BLaER1 treated with 17β-estradiol and CSF1 and Interleukin-3, amounts not matched to agents 10 nM and 100 nM (cell line): ENCODE data around the gene HCN3.

ENCODE experiments used
- H3K27ac ChIP-seq, 11 experiments: shearing (Covaris generic); formaldehyde crosslinking; 2 replicates each; pipeline ENCODE4 v1.8.1; 2022
- H3K27me3 ChIP-seq, 11 experiments: shearing (Covaris generic); formaldehyde crosslinking; 2 replicates each; pipeline ENCODE4 v1.8.1; 2022
- H3K36me3 ChIP-seq, 11 experiments: shearing (Covaris generic); formaldehyde crosslinking; 2 replicates each; pipeline ENCODE4 v1.8.1; 2022
- H3K4me1 ChIP-seq, 10 experiments: shearing (Covaris generic); formaldehyde crosslinking; 2 replicates each; pipeline ENCODE4 v1.8.1; 2022
- H3K4me2 ChIP-seq, 11 experiments: shearing (Covaris generic); formaldehyde crosslinking; 2 replicates each; pipeline ENCODE4 v1.8.1; 2022
- H3K4me3 ChIP-seq, 10 experiments: shearing (Covaris generic); formaldehyde crosslinking; 2 replicates each; pipeline ENCODE4 v1.8.1; 2022
- H3K9ac ChIP-seq, 11 experiments: shearing (Covaris generic); formaldehyde crosslinking; 2 replicates each; pipeline ENCODE4 v1.8.1; 2022
- H3K9me3 ChIP-seq, 11 experiments: shearing (Covaris generic); formaldehyde crosslinking; replicated peaks in 1 of 11; 2 replicates each; pipeline ENCODE4 v1.8.1; 2022
- H4K20me1 ChIP-seq, 11 experiments: shearing (Covaris generic); formaldehyde crosslinking; 2 replicates each; pipeline ENCODE4 v1.8.1; 2022
- Cebpa-rat ChIP-seq, 11 experiments: shearing (Covaris generic); IDR thresholded peaks; 2 replicates each; pipeline ENCODE4 v1.8.1; 2022

HCN3 gene

DNA sequence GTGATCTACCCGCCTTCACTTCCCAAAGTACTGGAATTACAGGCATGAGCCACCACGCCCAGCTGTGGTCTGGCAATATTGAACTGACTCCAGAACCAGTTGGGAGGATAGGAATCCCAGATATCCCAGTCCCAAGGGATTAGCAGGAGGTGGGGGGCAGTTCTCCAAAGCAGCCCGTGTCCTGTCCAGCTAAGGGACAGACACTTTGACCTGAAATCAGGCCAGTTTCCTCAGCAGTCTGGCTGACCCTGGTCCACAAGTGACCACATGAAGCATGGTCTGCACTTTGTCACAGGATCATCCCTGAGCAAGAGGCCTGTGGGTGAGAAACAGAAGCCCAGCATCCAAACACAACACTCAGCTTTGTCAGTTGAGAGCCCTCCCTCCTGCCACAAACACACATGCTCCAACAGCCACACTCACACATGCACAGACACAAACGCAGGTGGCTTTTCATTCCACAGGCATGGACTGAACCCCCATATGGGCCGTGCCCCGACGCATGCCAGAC, 28.7 kb downstream of the HCN3 start:
- H3K27me3 ChIP-seq, result no peaks in the 10 kb centered on the region
- H3K4me2 ChIP-seq, result no peak overlapping the region
- 0 out of 22 replicates have a peak overlapping the region, but pooled peaks of 1 of the 11 experiments have one; percentile 25 for H3K9ac ChIP-seq
- peaks cover 0 to under 1% (median 0%) of the 10 kb centered on the region in 11 experiments; a peak in 1 of 22 replicates for H4K20me1 ChIP-seq
- H3K4me3 ChIP-seq, result no peak overlapping the region
- no peaks in the 10 kb centered on the region for H3K9me3 ChIP-seq
- H3K36me3 ChIP-seq, result peaks cover 1 to 11% (median 9%) of the 10 kb centered on the region in 11 experiments; a peak in 17 of 22 replicates
- H3K4me1 ChIP-seq, result peaks cover 24 to 43% (median 34%) of the 10 kb centered on the region in 10 experiments
- no peak overlapping the region for H3K27ac ChIP-seq
- no peak for TF ChIP-seq Cebpa-rat (IDR thresholded peaks at IDR 0.05)

- Histone ChIP-seq H3K9ac (peak overlapping the region in 9 of 11 experiments; percentile 88 to 97 (median 93); a peak in 13 of 22 replicates), H4K20me1 (peaks cover 0 to 14% (median 0%) of the 10 kb centered on the region in 11 experiments; a peak in 3 of 22 replicates), H3K27ac (peak overlapping the region in 10 of 11 experiments; percentile 85 to 92 (median 89); a peak in 19 of 22 replicates), H3K4me2 (peak overlapping the region; percentile 59 to 88 (median 78); a peak in 21 of 22 replicates), H3K4me3 (no peak overlapping the region), H3K4me1 (peaks cover 25 to 39% (median 31%) of the 10 kb centered on the region in 10 experiments), H3K9me3 (no peaks in the 10 kb centered on the region), H3K27me3 (no peaks in the 10 kb centered on the region), H3K36me3 (peaks cover 11 to 25% (median 22%) of the 10 kb centered on the region in 11 experiments)
- no peak for TF ChIP-seq Cebpa-rat (IDR thresholded peaks at IDR 0.05)
Observed at GRCh38 chr1:155307247-155307740, 30.0 kb downstream of the HCN3 start.

- Histone ChIP-seq H3K27me3 (no peaks in the 10 kb centered on the region), H4K20me1 (peaks cover 0 to 23% (median 0%) of the 10 kb centered on the region in 11 experiments; a peak in 4 of 22 replicates), H3K27ac (peak within 1 kb of the TSS; percentile 77 to 92 (median 89)), H3K9ac (peak within 1 kb of the TSS; percentile 88 to 97 (median 92)), H3K9me3 (no peaks in the 10 kb centered on the region), H3K4me1 (peaks cover 23 to 36% (median 31%) of the 10 kb centered on the region in 10 experiments), H3K4me3 (peak within 1 kb of the TSS; percentile 81 to 100 (median 94)), H3K36me3 (peaks cover 23 to 40% (median 37%) of the 10 kb centered on the region in 11 experiments), H3K4me2 (peak within 1 kb of the TSS; percentile 91 to 99 (median 98))
- TF ChIP-seq Cebpa-rat (IDR thresholded peaks at IDR 0.05), result no peak
Observed at GRCh38 chr1:155308493-155309422, 31.5 kb downstream of the HCN3 start, which contains the start of gene FDPS. Gene FDPS (plus strand): TSS chr1:155308866. CDS start chr1:155309790, 924 bp downstream.

DNA sequence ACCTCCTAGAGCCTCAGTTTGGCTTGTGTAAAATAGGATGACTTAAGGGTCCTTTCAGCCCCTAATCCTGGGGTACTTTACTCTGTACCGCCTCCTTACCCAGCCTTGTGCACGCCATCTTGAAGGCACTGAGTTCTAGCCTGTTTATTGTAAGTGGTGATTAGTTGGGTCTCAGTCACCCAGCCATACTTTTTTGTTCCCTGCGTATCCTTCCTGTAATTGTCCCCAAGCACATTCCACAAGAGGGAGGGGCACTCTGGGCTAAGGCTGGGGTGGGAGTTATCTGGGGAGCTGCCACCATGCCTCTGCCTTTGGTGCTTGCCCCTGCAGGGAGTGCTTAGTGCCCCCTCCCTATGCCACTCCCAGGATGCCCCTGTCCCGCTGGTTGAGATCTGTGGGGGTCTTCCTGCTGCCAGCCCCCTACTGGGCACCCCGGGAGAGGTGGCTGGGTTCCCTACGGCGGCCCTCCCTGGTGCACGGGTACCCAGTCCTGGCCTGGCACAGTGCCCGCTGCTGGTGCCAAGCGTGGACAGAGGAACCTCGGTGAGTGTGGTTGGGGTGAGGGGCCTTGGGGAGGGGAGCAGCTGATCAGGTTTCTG, 32.3 kb downstream of the HCN3 start:
- peaks cover 23 to 36% (median 31%) of the 10 kb centered on the region in 10 experiments for H3K4me1 ChIP-seq
- H3K36me3 ChIP-seq, result peaks cover 26 to 47% (median 44%) of the 10 kb centered on the region in 11 experiments
- H3K27ac ChIP-seq, result peak overlapping the region; percentile 77 to 92 (median 89)
- H3K4me3 ChIP-seq, result peak overlapping the region; percentile 81 to 100 (median 94)
- no peak for TF ChIP-seq Cebpa-rat (IDR thresholded peaks at IDR 0.05)
- H3K27me3 ChIP-seq, result no peaks in the 10 kb centered on the region
- H4K20me1 ChIP-seq, result peaks cover 0 to 30% (median 0%) of the 10 kb centered on the region in 11 experiments; a peak in 4 of 22 replicates
- peak overlapping the region; percentile 91 to 99 (median 98) for H3K4me2 ChIP-seq
- peak overlapping the region; percentile 88 to 97 (median 92) for H3K9ac ChIP-seq
- H3K9me3 ChIP-seq, result no peaks in the 10 kb centered on the region

- Histone ChIP-seq H3K4me1 (peaks cover 14 to 28% (median 22%) of the 10 kb centered on the region in 10 experiments), H3K9me3 (no peaks in the 10 kb centered on the region), H4K20me1 (peaks cover 0 to 53% (median 8%) of the 10 kb centered on the region in 11 experiments; a peak in 8 of 22 replicates), H3K36me3 (peaks cover 35 to 84% (median 75%) of the 10 kb centered on the region in 11 experiments), H3K4me3 (no peak overlapping the region), H3K27me3 (no peaks in the 10 kb centered on the region), H3K4me2 (no peak overlapping the region), H3K9ac (no peak overlapping the region), H3K27ac (no peak overlapping the region)
- no peak for TF ChIP-seq Cebpa-rat (IDR thresholded peaks at IDR 0.05)
Observed at GRCh38 chr1:155313261-155313660, 36.0 kb downstream of the HCN3 start.

DNA sequence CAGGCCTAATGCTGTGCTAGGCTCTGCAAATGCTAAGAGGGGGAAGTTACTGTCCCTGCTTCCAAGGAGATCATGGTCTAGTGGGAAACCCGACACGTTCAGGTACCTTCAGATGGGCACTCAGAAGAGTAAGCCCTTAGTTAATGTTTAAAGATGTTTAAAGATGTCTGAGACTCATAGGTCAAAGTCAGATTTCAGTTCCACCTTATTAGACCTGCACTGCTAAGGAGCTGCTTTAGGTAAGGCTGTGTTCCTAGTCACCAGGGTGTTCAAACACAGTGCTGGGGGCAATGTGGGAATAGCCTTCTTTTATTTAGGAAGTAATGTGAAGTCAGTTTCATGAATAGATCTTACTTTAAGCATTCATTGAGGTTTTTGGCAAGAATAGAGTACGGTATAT, 39.7 kb downstream of the HCN3 start:
- Histone ChIP-seq H3K27me3 (no peaks in the 10 kb centered on the region), H3K9me3 (no peaks in the 10 kb centered on the region), H3K36me3 (peaks cover 28 to 88% (median 79%) of the 10 kb centered on the region in 11 experiments), H3K4me2 (no peak overlapping the region), H3K4me1 (peaks cover 26 to 41% (median 34%) of the 10 kb centered on the region in 10 experiments), H4K20me1 (peaks cover 0 to 79% (median 42%) of the 10 kb centered on the region in 11 experiments; a peak in 20 of 22 replicates), H3K9ac (peak overlapping the region in 1 of 11 experiments; percentile 34; a peak in 1 of 22 replicates), H3K4me3 (no peak overlapping the region), H3K27ac (no peak overlapping the region)
- TF ChIP-seq Cebpa-rat (IDR thresholded peaks at IDR 0.05), result no peak

- Histone ChIP-seq H3K4me2 (no peak overlapping the region), H3K9ac (peak overlapping the region in 1 of 11 experiments; percentile 6; a peak in 1 of 22 replicates), H3K4me3 (no peak overlapping the region), H3K9me3 (no peaks in the 10 kb centered on the region), H4K20me1 (peaks cover 0 to 79% (median 41%) of the 10 kb centered on the region in 11 experiments; a peak in 20 of 22 replicates), H3K36me3 (peaks cover 18 to 77% (median 68%) of the 10 kb centered on the region in 11 experiments), H3K27me3 (no peaks in the 10 kb centered on the region), H3K4me1 (peaks cover 33 to 49% (median 42%) of the 10 kb centered on the region in 10 experiments), H3K27ac (no peak overlapping the region)
- no peak for TF ChIP-seq Cebpa-rat (IDR thresholded peaks at IDR 0.05)
Observed at GRCh38 chr1:155318082-155318481, 40.8 kb downstream of the HCN3 start.

DNA sequence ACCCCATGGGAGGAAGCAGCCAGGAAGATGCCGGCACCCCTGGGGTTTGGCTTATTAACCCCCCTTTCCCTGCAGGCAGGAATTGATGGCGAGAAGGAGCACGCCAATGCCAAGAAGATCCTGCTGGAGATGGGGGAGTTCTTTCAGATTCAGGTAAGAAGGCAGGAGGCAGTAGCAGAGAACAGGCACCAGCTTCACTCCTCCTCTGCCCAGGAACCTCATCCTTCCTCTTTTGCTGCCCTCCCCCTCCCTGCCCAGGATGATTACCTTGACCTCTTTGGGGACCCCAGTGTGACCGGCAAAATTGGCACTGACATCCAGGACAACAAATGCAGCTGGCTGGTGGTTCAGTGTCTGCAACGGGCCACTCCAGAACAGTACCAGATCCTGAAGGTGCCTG, 42.3 kb downstream of the HCN3 start:
- peak overlapping the region in 3 of 11 experiments; percentile 5 to 31 (median 27); a peak in 3 of 22 replicates for H3K9ac ChIP-seq
- H3K4me1 ChIP-seq, result peaks cover 33 to 49% (median 42%) of the 10 kb centered on the region in 10 experiments
- no peaks in the 10 kb centered on the region for H3K27me3 ChIP-seq
- TF ChIP-seq Cebpa-rat (IDR thresholded peaks at IDR 0.05), result no peak
- no peak overlapping the region for H3K27ac ChIP-seq
- no peak overlapping the region for H3K4me3 ChIP-seq
- H3K36me3 ChIP-seq, result peaks cover 8 to 62% (median 54%) of the 10 kb centered on the region in 11 experiments
- peak overlapping the region in 10 of 11 experiments; percentile 0 to 99 (median 88); a peak in 13 of 22 replicates for H3K4me2 ChIP-seq
- peaks cover 0 to 66% (median 37%) of the 10 kb centered on the region in 11 experiments; a peak in 20 of 22 replicates for H4K20me1 ChIP-seq
- no peaks in the 10 kb centered on the region for H3K9me3 ChIP-seq
